BE2C (cell line): ENCODE data around the gene PTGER1.

Experiments
- DNase-seq: peaks from one replicate; pipeline ENCODE4 v3.0.0-alpha.2; 2020
- H3K27me3 ChIP-seq: fragments of 250-450 bp; sonication (Bioruptor Pico); 2 replicates; pipeline ENCODE4 v1.5.1; 2020; ENCODE audit warnings: mild to moderate bottlenecking
- H3K36me3 ChIP-seq: fragments of 250-450 bp; sonication (Bioruptor Pico); 2 replicates; pipeline ENCODE4 v1.5.1; 2020; ENCODE audit warnings: mild to moderate bottlenecking
- H3K4me1 ChIP-seq: fragments of 250-450 bp; sonication (Bioruptor Pico); 2 replicates; pipeline ENCODE4 v1.5.1; 2020
- H3K4me3 ChIP-seq: 2 replicates; pipeline ENCODE4 v1.5.1; 2011; ENCODE audit warnings: low read depth, low read length
- H3K9me3 ChIP-seq: fragments of 250-450 bp; sonication (Bioruptor Pico); 2 replicates; pipeline ENCODE4 v1.5.1; 2020
- TF ChIP-seq, protein P1 (sequence below): IDR thresholded peaks from 2 replicates; pipeline ENCODE4 v1.5.1; 2012; ENCODE audit warnings: mild to moderate bottlenecking, low read depth, low read length

PTGER1 gene

DNA sequence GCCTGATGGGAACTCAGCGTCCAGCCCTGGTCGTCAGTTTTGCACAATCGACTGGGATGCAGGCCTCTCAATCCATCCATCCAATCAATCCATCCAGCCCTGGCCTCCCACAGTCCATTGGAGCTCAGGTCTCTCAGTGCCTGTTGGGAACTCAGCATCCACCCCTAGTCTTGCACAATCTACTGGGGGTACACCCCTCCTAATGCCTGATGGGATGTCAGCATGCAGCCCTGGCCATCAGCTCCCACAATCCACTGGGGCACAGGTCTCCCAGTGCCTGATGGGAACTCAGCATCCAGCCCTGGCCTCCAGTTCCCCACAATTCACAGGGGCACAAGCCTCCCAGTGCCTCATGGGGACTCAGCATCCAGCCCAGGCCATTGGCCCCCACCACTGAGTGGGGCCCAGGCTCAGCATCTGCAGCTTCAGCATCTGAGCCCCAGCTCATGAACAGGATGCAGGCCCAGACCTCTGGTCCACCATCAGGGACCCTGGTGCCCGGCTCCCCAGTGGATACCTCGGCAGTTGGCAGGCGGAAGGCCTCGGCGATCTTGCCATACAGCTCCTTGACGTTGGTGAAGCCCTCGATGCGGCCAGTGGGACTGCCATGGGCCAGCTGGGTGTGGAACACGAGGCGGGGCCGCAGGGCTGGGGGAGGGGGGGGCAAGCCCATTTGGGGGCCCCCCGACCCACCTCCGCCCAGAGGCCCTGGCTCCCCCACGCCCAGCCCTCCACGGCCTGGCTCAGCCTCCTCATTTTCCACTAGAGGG is 7.2 kb upstream of the PTGER1 start:
- H3K36me3 ChIP-seq = peaks cover 6% of the 10 kb centered on the region; the same call in 1 of the 2 replicates
- no peaks in the 10 kb centered on the region for H3K27me3 ChIP-seq
- TF ChIP-seq, protein P1, sequence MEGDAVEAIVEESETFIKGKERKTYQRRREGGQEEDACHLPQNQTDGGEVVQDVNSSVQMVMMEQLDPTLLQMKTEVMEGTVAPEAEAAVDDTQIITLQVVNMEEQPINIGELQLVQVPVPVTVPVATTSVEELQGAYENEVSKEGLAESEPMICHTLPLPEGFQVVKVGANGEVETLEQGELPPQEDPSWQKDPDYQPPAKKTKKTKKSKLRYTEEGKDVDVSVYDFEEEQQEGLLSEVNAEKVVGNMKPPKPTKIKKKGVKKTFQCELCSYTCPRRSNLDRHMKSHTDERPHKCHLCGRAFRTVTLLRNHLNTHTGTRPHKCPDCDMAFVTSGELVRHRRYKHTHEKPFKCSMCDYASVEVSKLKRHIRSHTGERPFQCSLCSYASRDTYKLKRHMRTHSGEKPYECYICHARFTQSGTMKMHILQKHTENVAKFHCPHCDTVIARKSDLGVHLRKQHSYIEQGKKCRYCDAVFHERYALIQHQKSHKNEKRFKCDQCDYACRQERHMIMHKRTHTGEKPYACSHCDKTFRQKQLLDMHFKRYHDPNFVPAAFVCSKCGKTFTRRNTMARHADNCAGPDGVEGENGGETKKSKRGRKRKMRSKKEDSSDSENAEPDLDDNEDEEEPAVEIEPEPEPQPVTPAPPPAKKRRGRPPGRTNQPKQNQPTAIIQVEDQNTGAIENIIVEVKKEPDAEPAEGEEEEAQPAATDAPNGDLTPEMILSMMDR = no peak

DNA sequence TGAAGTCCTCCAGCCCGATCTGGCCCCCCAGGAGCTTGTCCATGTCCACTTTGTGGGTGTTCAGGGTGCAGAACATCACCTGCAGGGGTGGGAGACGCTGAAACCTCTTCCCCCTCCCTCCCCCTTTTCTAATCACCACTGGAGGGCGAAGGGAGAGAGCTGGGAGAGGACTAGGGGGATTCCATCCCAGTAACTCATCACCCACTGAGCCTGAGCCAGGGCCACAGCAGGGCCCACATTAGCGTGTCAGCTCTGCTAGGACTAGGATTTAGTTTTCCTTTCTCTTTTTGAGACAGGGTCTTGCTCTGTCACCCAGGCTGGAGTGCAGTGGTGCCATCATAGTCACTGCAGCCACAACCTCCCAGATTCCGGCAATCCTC is 5.5 kb upstream of the PTGER1 start:
- TF ChIP-seq, protein P1 = no peak
- H3K27me3 ChIP-seq = no peaks in the 10 kb centered on the region
- H3K36me3 ChIP-seq = no peaks in the 10 kb centered on the region; the same call in 1 of the 2 replicates
- no peak for DNase-seq
- no peak overlapping the region for H3K4me3 ChIP-seq
- H3K9me3 ChIP-seq = no peaks in the 10 kb centered on the region
- H3K4me1 ChIP-seq = peaks cover 23% of the 10 kb centered on the region

More for the DNA sequence above, 7.2 kb upstream of the PTGER1 start:
- no peak overlapping the region for H3K4me3 ChIP-seq
- DNase-seq = no peak
- H3K4me1 ChIP-seq = peaks cover 8% of the 10 kb centered on the region
- peaks cover 2% of the 10 kb centered on the region; the same call in 1 of the 2 replicates for H3K9me3 ChIP-seq

- Histone ChIP-seq H3K36me3 (no peaks in the 10 kb centered on the region; the same call in 1 of the 2 replicates), H3K4me1 (peaks cover 28% of the 10 kb centered on the region), H3K27me3 (no peaks in the 10 kb centered on the region), H3K9me3 (no peaks in the 10 kb centered on the region), H3K4me3 (no peak overlapping the region)
- TF ChIP-seq, protein P1 = peak; percentile 88
- peak; percentile 74 for DNase-seq
Observed at GRCh38 chr19:14479975-14480699, 5.0 kb upstream of the PTGER1 start.

- TF ChIP-seq, protein P1 = no peak
- no peak overlapping the region for H3K4me3 ChIP-seq
- no peaks in the 10 kb centered on the region for H3K27me3 ChIP-seq
- H3K36me3 ChIP-seq = no peaks in the 10 kb centered on the region; the same call in 1 of the 2 replicates
- peaks cover 31% of the 10 kb centered on the region for H3K4me1 ChIP-seq
- DNase-seq = no peak
- H3K9me3 ChIP-seq = no peaks in the 10 kb centered on the region
Observed at GRCh38 chr19:14479309-14479974, 4.3 kb upstream of the PTGER1 start.

- Histone ChIP-seq H3K9me3 (no peaks in the 10 kb centered on the region), H3K4me1 (peaks cover 31% of the 10 kb centered on the region), H3K36me3 (no peaks in the 10 kb centered on the region; the same call in 1 of the 2 replicates), H3K4me3 (no peak overlapping the region), H3K27me3 (no peaks in the 10 kb centered on the region)
- TF ChIP-seq, protein P1 = no peak
- no peak for DNase-seq
Observed at GRCh38 chr19:14478113-14478545, 3.0 kb upstream of the PTGER1 start.
